Measurements from ENCODE around the gene DGAT2L6. TPM values are rescaled to one million over a fixed set of nuclear protein-coding genes. Genes with fewer than 3 reads are reported as not detected.

Gene DGAT2L6
- total RNA-seq, 1 experiment from 2014 or later: not detected

DNA sequence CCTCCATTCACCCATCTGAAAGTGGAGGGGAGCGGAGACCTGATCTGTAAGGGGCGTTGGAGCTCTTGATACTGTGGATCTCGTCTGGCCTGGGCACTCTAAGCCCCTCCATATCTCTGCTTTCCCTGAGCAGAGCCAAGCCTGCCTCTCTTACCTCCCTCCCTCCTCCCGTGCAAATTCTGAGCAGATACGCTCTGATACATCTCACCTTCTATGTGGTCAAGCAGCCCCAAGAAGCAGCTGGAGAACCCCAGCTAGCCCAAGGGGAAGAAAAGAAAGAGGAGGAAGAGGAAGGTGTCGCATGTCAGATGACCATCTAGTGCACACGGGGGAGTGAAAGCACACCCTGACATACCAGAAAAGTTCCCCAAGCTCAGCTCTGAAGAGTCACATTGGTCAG, 1.9 kb upstream of the DGAT2L6 start:
- H3K23ac ChIP-seq (ENCODE audit: insufficient read length, low read depth, low read length): no peak overlapping the region
- H3K79me2 ChIP-seq (ENCODE audit: insufficient read depth, low read length): no peaks in the 10 kb centered on the region; the same call in 1 of the 2 replicates
- no peak overlapping the region for H3K18ac ChIP-seq (ENCODE audit: insufficient read length, low read depth, low read length)
- H3K9ac ChIP-seq (ENCODE audit: extremely low read depth, insufficient read length, low read length): no peak overlapping the region
- no peaks in the 10 kb centered on the region for H3K79me1 ChIP-seq (ENCODE audit: insufficient read depth, low read depth, low read length, poor library complexity, severe bottlenecking)
- H4K91ac ChIP-seq (ENCODE audit: insufficient read length, low read depth, low read length): no peak overlapping the region
- H3K4me1 ChIP-seq (ENCODE audit: insufficient read depth, low read length): no peaks in the 10 kb centered on the region
- no peak overlapping the region for H3K4me2 ChIP-seq (ENCODE audit: insufficient read depth, insufficient read length, low read length)
- H3K27me3 ChIP-seq (ENCODE audit: insufficient read depth, low read length): no peaks in the 10 kb centered on the region
- H3K14ac ChIP-seq (ENCODE audit: insufficient read depth, low read length): no peak overlapping the region
- Mint-ChIP-seq H3K4me3 (no peak overlapping the region), H3K27ac (peak overlapping the region in 2 of 3 experiments; percentile 64 to 89; a peak in 2 of 7 replicates), H3K36me3 (ENCODE audit: insufficient read depth in 1 of 3, low read depth in 3 of 3) (peaks cover 0 to 5% (median 0%) of the 10 kb centered on the region in 3 experiments; a peak in 3 of 7 replicates), H3K9me3 (peaks cover 65 to 85% of the 10 kb centered on the region in 2 experiments), H3K4me1 (peaks cover 34 to 37% of the 10 kb centered on the region in 2 experiments), H3K27me3 (ENCODE audit: low read depth) (peaks cover 2% of the 10 kb centered on the region)
- H4K20me1 ChIP-seq (ENCODE audit: control insufficient read depth, insufficient read depth, insufficient read length): no peaks in the 10 kb centered on the region
- no peak overlapping the region for H3K4ac ChIP-seq (ENCODE audit: low read depth, low read length)
- no peak for DNase-seq
- TF ChIP-seq, protein P1, sequence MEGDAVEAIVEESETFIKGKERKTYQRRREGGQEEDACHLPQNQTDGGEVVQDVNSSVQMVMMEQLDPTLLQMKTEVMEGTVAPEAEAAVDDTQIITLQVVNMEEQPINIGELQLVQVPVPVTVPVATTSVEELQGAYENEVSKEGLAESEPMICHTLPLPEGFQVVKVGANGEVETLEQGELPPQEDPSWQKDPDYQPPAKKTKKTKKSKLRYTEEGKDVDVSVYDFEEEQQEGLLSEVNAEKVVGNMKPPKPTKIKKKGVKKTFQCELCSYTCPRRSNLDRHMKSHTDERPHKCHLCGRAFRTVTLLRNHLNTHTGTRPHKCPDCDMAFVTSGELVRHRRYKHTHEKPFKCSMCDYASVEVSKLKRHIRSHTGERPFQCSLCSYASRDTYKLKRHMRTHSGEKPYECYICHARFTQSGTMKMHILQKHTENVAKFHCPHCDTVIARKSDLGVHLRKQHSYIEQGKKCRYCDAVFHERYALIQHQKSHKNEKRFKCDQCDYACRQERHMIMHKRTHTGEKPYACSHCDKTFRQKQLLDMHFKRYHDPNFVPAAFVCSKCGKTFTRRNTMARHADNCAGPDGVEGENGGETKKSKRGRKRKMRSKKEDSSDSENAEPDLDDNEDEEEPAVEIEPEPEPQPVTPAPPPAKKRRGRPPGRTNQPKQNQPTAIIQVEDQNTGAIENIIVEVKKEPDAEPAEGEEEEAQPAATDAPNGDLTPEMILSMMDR (conservative IDR thresholded peaks at IDR 0.05): no peak
- H2BK5ac ChIP-seq (ENCODE audit: insufficient read length, low read length): no peak overlapping the region
- no peak overlapping the region for H3K27ac ChIP-seq (ENCODE audit: insufficient read length, low read depth, low read length)
- H4K8ac ChIP-seq (replicated peaks; ENCODE audit: insufficient read length, low read depth, low read length): no peak overlapping the region
- H3K9me3 ChIP-seq (ENCODE audit: control insufficient read depth, low read depth, low read length): peaks cover 55% of the 10 kb centered on the region
- H2BK120ac ChIP-seq (ENCODE audit: low read depth, low read length, poor library complexity, severe bottlenecking): no peak overlapping the region
- H2BK20ac ChIP-seq (ENCODE audit: low read depth, low read length, poor library complexity, severe bottlenecking): no peak overlapping the region
- H4K5ac ChIP-seq (ENCODE audit: insufficient read length, low read depth, low read length): no peak overlapping the region
- no peak overlapping the region for H3T11ph ChIP-seq (ENCODE audit: low read length)
- H2AK5ac ChIP-seq (ENCODE audit: insufficient read length, low read length): no peak overlapping the region
- no peak overlapping the region for H3K56ac ChIP-seq (ENCODE audit: insufficient read length, low read depth, low read length)
- no peak overlapping the region for H2BK15ac ChIP-seq (ENCODE audit: low read depth, low read length)
- no CpG with 5 or more reads among the region's 7 CpGs for WGBS (ENCODE audit: extremely low coverage, insufficient read length, low lambda C conversion rate)
- H2BK12ac ChIP-seq (ENCODE audit: insufficient read length, low read depth, low read length): no peak overlapping the region
- H2AFZ ChIP-seq (ENCODE audit: low read length): no peak overlapping the region
- no peaks in the 10 kb centered on the region for H3K23me2 ChIP-seq (ENCODE audit: insufficient read length, low read depth, low read length, poor library complexity, severe bottlenecking)
